ENCODE data around the gene ZNHIT2. TPM values are rescaled to one million over a fixed set of nuclear protein-coding genes. Genes with fewer than 3 reads are reported as not detected.

The ZNHIT2 gene
- total and polyA plus RNA-seq, 2 of the 13 experiments (the other 11 are each of a cell fraction or from before 2014, with no cell fraction given) = 1.1 to 6.5 TPM

DNA sequence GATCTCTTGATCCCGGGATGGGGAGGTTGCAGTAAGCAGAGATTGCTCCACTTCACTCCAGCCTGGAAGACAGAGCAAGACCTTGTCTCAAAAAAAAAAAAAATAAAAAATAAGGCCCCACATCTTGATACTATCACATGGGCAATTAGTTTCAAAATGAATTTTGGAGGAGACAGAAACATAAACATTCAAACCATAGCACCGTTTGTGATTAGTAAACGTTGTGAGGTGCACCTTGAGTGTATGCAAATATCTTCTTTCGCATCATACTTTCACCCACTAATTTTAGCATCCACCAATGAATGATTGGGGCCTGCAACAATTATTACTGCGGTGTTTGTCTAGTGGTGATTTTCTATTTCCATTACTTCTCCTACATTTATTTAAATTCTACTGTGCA is 41.5 kb upstream of the ZNHIT2 start (continued):
- TF ChIP-seq, protein P1, sequence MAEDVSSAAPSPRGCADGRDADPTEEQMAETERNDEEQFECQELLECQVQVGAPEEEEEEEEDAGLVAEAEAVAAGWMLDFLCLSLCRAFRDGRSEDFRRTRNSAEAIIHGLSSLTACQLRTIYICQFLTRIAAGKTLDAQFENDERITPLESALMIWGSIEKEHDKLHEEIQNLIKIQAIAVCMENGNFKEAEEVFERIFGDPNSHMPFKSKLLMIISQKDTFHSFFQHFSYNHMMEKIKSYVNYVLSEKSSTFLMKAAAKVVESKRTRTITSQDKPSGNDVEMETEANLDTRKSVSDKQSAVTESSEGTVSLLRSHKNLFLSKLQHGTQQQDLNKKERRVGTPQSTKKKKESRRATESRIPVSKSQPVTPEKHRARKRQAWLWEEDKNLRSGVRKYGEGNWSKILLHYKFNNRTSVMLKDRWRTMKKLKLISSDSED (CRISPR knock-in tag; IDR thresholded peaks at IDR 0.05) = no peak
- TF ChIP-seq HNF4G (IDR thresholded peaks at IDR 0.05; ENCODE audit: borderline replicate concordance, low read depth, low read length) (no peak), HNF4G (CRISPR knock-in tag; IDR thresholded peaks at IDR 0.05; ENCODE audit: borderline replicate concordance, low read depth) (no peak), ZNF143 (CRISPR knock-in tag; IDR thresholded peaks at IDR 0.05) (no peak)

DNA sequence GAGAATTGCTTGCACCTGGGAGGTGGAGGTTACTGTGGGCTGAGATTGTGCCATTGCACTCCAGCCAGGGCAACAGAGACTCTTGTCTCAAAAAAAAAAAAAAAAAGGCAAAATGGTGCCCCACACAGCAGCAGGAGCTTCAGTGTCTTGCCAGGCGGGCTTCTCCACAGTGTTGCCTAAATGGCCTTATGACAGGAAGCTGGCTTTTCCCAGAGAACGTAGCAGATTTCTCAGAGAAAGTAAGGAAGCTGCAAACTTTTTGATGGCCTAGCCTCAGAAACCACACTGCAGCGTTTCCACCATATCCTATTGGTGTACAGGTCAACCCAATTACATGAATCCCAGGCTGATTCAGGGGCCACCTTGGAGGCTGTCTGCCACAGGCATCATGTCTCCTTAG is 39.8 kb upstream of the ZNHIT2 start:
- intact Hi-C loops (cut with micrococcal nuclease; ENCODE audit: unreplicated experiment) = no loop called here
- Histone ChIP-seq H3K27ac (ENCODE audit: extremely low read length, insufficient read depth, low read length) (no peak overlapping the region), H2AFZ (ENCODE audit: low read length) (no peak overlapping the region), H3K9me3 (ENCODE audit: low read length) (no peaks in the 10 kb centered on the region), H3K4me1 (ENCODE audit: insufficient read depth, low read length) (peaks cover 13% of the 10 kb centered on the region), H3K79me2 (ENCODE audit: insufficient read depth, low read length) (no peaks in the 10 kb centered on the region), H3K4me3 (replicated peaks in 1 of 3; ENCODE audit: insufficient read depth in 1 of 3, low read depth in 2 of 3, low read length in 3 of 3) (no peak overlapping the region), H3K4me2 (ENCODE audit: low read depth, low read length) (no peak overlapping the region), H3K9ac (ENCODE audit: insufficient read depth, low read depth, low read length) (no peak overlapping the region), H3K36me3 (replicated peaks in 1 of 2; ENCODE audit: control insufficient read depth in 1 of 2, insufficient read depth in 2 of 2, low read length in 2 of 2) (no peaks in the 10 kb centered on the region), H4K20me1 (ENCODE audit: insufficient read depth, low read length) (no peaks in the 10 kb centered on the region), H3K27me3 (ENCODE audit: control insufficient read depth in 1 of 2, insufficient read depth in 2 of 2, low read length in 2 of 2) (no peaks in the 10 kb centered on the region)
- CTCF ChIA-PET (ENCODE audit: low intra/inter-chr PET ratio, low total read pairs) = no interaction called here
- FAIRE-seq (no peak), ATAC-seq (no peak), DNase-seq (ENCODE audit: low spot score) (no peak)
- 54% methylated on average over 3 of the region's 3 CpGs for WGBS (ENCODE audit: low lambda C conversion rate)
- BruUV-seq (replicated peaks) = no TSS peak
- in situ Hi-C loops (cut with HindIII; ENCODE audit: extremely low pct_ligation_motif_present, low pct_unique_long_range_greater_than_20kb) = no loop called here
- POLR2A ChIA-PET = interaction anchor here (1.8 kb wide), 1 partner anchor 22 kb away, joined by 8 read pairs; no protein-coding TSS in a partner anchor
- TF ChIP-seq SALL2 (CRISPR knock-in tag; IDR thresholded peaks at IDR 0.05) (no peak), NCOR1 (IDR thresholded peaks at IDR 0.05; ENCODE audit: borderline replicate concordance, low read length) (no peak), CREB1 (IDR thresholded peaks at IDR 0.05) (no peak), CREB1 (CRISPR knock-in tag; IDR thresholded peaks at IDR 0.05) (no peak), SAP130 (CRISPR knock-in tag; IDR thresholded peaks at IDR 0.05; ENCODE audit: low read depth) (no peak), ZNF431 (CRISPR knock-in tag; IDR thresholded peaks at IDR 0.05; ENCODE audit: borderline replicate concordance, low read depth) (no peak), PHF21A (CRISPR knock-in tag; IDR thresholded peaks at IDR 0.05) (no peak), PCBP1 (IDR thresholded peaks at IDR 0.05; ENCODE audit: borderline replicate concordance, low read depth, low read length) (no peak), ZNF441 (CRISPR knock-in tag; IDR thresholded peaks at IDR 0.05; ENCODE audit: borderline replicate concordance) (no peak)
- TF ChIP-seq, protein P2, sequence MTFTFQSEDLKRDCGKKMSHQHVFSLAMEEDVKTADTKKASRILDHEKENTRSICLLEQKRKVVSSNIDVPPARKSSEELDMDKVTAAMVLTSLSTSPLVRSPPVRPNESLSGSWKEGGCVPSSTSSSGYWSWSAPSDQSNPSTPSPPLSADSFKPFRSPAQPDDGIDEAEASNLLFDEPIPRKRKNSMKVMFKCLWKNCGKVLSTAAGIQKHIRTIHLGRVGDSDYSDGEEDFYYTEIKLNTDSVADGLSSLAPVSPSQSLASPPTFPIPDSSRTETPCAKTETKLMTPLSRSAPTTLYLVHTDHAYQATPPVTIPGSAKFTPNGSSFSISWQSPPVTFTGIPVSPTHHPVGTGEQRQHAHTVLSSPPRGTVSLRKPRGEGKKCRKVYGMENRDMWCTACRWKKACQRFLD (CRISPR knock-in tag; IDR thresholded peaks at IDR 0.05; ENCODE audit: borderline replicate concordance) = no peak
